GM12892 (cell line): ENCODE measurements around the gene ERBB2.

Source experiments
- POLR2A ChIP-seq: IDR thresholded peaks from 2 replicates; pipeline ENCODE4 v1.6.1; 2011; ENCODE audit warnings: low read depth, low read length, control low read depth
- POLR2AphosphoS5 ChIP-seq: IDR thresholded peaks from 2 replicates; pipeline ENCODE4 v1.6.1; 2011; ENCODE audit warnings: low read depth, low read length, control low read depth
- TAF1 ChIP-seq: IDR thresholded peaks from 2 replicates; pipeline ENCODE4 v1.6.1; 2011; ENCODE audit warnings: low read depth, mild to moderate bottlenecking, control low read depth, low read length, borderline replicate concordance

DNA sequence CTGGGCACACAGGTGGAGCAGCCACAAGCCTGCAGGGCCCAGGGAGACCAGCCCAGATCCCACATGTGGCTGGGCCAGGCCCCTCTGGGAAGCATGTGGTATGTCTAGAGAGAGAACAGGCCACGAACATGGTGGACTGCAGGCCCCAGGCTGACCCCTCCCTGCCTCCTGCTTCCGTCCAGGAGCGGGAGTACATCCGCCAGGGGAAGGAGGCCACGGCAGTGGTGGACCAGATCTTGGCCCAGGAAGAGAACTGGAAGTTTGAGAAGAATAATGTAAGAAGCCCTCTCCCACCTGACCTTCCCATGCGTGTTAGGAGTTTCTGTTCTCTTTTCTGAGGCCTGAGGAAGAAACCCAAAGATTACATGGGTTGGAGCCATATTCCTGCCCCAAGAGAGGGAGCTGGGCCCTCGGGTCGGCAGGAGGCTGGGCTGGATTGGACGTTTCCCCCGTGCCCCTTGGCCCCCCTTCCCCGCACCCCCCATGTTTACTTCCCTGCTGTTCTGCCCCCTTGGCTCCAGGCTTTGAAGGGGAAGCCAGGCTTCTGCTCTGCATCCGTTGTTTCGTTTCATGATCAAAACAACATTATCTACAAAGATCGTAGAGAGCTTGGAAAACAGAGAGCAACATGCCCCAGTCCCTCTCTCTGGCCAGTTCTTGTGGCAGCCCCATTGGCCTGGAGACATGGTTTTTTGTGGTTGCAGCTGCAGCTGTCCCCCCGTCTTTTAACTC lies 40.4 kb upstream of the ERBB2 start:
- TF ChIP-seq TAF1: no peak
- TF ChIP-seq POLR2A: no peak
- no peak for TF ChIP-seq POLR2AphosphoS5
